Activated T-helper 1 cell treated with anti-CD3 and anti-CD28 coated beads, Interleukin-2, amount 50 U/mL, for 16 hours (primary cell): ENCODE measurements around the gene SIX3.

Experiments used
- DNase-seq, 2 donors: peaks; one replicate each; pipeline ENCODE4 v3.0.0-alpha.2; 2020; ENCODE audit warnings: low read depth in 1 of 2, low spot score in 1 of 2

The SIX3 gene

GRCh38 chr2:44942304-44943030, 965 bp downstream of the SIX3 start:
- no peak for DNase-seq

GRCh38 chr2:44943031-44943692, 1.7 kb downstream of the SIX3 start:
- no peak for DNase-seq

GRCh38 chr2:44943693-44944101, 2.2 kb downstream of the SIX3 start:
- DNase-seq = no peak

- DNase-seq = no peak
These were observed 2.8 kb downstream of the SIX3 start for GRCh38 chr2:44944102-44944951.

GRCh38 chr2:44944952-44945612, 3.6 kb downstream of the SIX3 start:
- no peak for DNase-seq

- no peak for DNase-seq
These were observed 4.3 kb downstream of the SIX3 start for GRCh38 chr2:44945676-44946371.

- DNase-seq = no peak
These were observed 5.0 kb downstream of the SIX3 start for GRCh38 chr2:44946372-44947027.

- DNase-seq = no peak
These were observed 5.5 kb downstream of the SIX3 start for GRCh38 chr2:44947028-44947375.

GRCh38 chr2:44948565-44949328, 7.2 kb downstream of the SIX3 start:
- no peak for DNase-seq

GRCh38 chr2:44949329-44950151, 8.0 kb downstream of the SIX3 start:
- no peak for DNase-seq

GRCh38 chr2:44950646-44951045, 9.1 kb downstream of the SIX3 start:
- DNase-seq = no peak

- DNase-seq = no peak
These were observed 9.6 kb downstream of the SIX3 start for GRCh38 chr2:44951124-44951523.

- DNase-seq = no peak
These were observed 10.2 kb downstream of the SIX3 start for GRCh38 chr2:44951714-44952113.

GRCh38 chr2:44952143-44952805, 10.8 kb downstream of the SIX3 start:
- no peak for DNase-seq

GRCh38 chr2:44952806-44953498, 11.4 kb downstream of the SIX3 start:
- no peak for DNase-seq

- no peak for DNase-seq
These were observed 12.0 kb downstream of the SIX3 start for GRCh38 chr2:44953499-44953883.

GRCh38 chr2:44954447-44954888, 13.0 kb downstream of the SIX3 start:
- no peak for DNase-seq
